ENCODE results near the gene KBTBD6.
"Not testable (repeated sequence)": the region's sequence is repeated elsewhere in the genome, so short reads cannot be mapped to it uniquely, and the experiment has no call there.

DNA sequence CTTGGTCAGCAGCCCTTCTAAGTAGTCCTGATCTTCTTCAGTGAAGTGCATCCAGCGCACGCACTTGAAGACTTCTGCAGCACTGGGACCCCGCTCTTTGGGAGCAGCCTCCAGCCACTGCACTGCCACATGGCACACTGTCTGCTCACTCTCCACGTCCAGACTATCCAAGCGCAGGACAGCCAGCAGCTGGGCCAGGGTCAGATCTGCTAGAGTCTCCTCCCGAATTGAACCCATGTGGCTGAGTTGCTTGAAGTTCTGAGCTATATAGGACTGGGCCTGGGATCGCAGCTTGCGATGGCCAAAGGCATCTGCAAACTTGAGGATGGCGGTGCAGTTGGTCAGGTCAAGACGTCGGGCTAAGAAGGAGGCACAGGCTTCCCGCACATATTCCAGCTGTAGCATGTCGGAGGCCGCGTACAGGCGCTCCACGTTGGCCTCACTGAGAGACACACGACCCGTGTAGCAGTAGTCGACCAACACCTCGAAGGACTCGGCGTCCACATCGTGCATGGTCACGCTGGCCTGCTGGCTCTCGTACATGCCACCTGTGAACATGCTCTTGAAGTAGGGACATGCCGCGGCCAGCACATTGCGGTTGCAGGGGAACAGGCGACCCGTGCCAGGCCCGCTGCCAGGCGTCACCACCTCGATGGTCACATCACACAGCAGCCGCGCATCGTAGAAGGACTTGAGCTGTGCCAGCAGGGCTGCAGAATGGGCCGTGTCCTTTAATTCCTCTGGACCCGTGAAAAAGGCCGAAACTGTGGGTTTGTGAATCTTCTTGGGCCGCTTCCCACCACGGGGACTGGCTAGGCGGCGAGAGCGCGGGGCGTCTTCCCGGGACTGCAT, 716 bp downstream of the KBTBD6 start:
- TF ChIP-seq ZFP3 (CRISPR knock-in tag; IDR thresholded peaks at IDR 0.05); PATZ1 (CRISPR knock-in tag; IDR thresholded peaks at IDR 0.05; ENCODE audit: borderline replicate concordance); ZNF565 (CRISPR knock-in tag; conservative IDR thresholded peaks at IDR 0.05; ENCODE audit: low read depth); PPARA (CRISPR knock-in tag; IDR thresholded peaks at IDR 0.05; ENCODE audit: borderline replicate concordance); TCF4 (CRISPR knock-in tag; IDR thresholded peaks at IDR 0.05; ENCODE audit: borderline replicate concordance); TOX (CRISPR knock-in tag; IDR thresholded peaks at IDR 0.05; ENCODE audit: borderline replicate concordance); ZFP30 (CRISPR knock-in tag; IDR thresholded peaks at IDR 0.05); CSDC2 (CRISPR knock-in tag; IDR thresholded peaks at IDR 0.05); RARB (CRISPR knock-in tag; IDR thresholded peaks at IDR 0.05); SNAI2 (CRISPR knock-in tag; IDR thresholded peaks at IDR 0.05); ARNTL (CRISPR knock-in tag; IDR thresholded peaks at IDR 0.05; ENCODE audit: borderline replicate concordance, low read depth); BACH2 (CRISPR knock-in tag; IDR thresholded peaks at IDR 0.05; ENCODE audit: borderline replicate concordance): not testable (repeated sequence)
- TF ChIP-seq, protein P1, sequence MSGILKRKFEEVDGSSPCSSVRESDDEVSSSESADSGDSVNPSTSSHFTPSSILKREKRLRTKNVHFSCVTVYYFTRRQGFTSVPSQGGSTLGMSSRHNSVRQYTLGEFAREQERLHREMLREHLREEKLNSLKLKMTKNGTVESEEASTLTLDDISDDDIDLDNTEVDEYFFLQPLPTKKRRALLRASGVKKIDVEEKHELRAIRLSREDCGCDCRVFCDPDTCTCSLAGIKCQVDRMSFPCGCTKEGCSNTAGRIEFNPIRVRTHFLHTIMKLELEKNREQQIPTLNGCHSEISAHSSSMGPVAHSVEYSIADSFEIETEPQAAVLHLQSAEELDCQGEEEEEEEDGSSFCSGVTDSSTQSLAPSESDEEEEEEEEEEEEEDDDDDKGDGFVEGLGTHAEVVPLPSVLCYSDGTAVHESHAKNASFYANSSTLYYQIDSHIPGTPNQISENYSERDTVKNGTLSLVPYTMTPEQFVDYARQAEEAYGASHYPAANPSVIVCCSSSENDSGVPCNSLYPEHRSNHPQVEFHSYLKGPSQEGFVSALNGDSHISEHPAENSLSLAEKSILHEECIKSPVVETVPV (CRISPR knock-in tag; IDR thresholded peaks at IDR 0.05), result not testable (repeated sequence)
